ENCODE results near the gene RPS16. TPM values are rescaled to one million over a fixed set of nuclear protein-coding genes. Genes with fewer than 3 reads are reported as not detected.

RPS16 gene
- total and polyA plus RNA-seq, 9 of the 15 experiments (the other 6 are each of a cell fraction or from before 2014, with no cell fraction given): 82.6 to 3,671 (median 2,204) TPM

- TF ChIP-seq BCLAF1 (IDR thresholded peaks at IDR 0.05; ENCODE audit: borderline replicate concordance in 1 of 2, control insufficient read depth in 1 of 2, low read depth in 2 of 2, low read length in 1 of 2): no peak
- TF ChIP-seq CCNT2 (IDR thresholded peaks at IDR 0.05; ENCODE audit: borderline replicate concordance, extremely low read depth, insufficient read length, low read depth, low read length): no peak
- no peak for TF ChIP-seq NCOA4 (IDR thresholded peaks at IDR 0.05; ENCODE audit: partially characterized antibody)
- peak; percentile 89 for TF ChIP-seq CC2D1A (IDR thresholded peaks at IDR 0.05)
- no peak for TF ChIP-seq ZNF695 (CRISPR knock-in tag; IDR thresholded peaks at IDR 0.05)
- TF ChIP-seq POLR2AphosphoS5 (IDR thresholded peaks at IDR 0.05; ENCODE audit: control insufficient read depth, insufficient read depth, low read depth, low read length): no peak
- no peak for TF ChIP-seq XRCC4 (IDR thresholded peaks at IDR 0.05; ENCODE audit: extremely low read depth, insufficient read depth, insufficient read length)
- TF ChIP-seq RCOR1 (IDR thresholded peaks at IDR 0.05; ENCODE audit: borderline replicate concordance in 1 of 2, low read depth in 2 of 2, low read length in 2 of 2): no peak
- TF ChIP-seq ZNF347 (CRISPR knock-in tag; IDR thresholded peaks at IDR 0.05; ENCODE audit: low read depth): no peak
- TF ChIP-seq, protein P1, sequence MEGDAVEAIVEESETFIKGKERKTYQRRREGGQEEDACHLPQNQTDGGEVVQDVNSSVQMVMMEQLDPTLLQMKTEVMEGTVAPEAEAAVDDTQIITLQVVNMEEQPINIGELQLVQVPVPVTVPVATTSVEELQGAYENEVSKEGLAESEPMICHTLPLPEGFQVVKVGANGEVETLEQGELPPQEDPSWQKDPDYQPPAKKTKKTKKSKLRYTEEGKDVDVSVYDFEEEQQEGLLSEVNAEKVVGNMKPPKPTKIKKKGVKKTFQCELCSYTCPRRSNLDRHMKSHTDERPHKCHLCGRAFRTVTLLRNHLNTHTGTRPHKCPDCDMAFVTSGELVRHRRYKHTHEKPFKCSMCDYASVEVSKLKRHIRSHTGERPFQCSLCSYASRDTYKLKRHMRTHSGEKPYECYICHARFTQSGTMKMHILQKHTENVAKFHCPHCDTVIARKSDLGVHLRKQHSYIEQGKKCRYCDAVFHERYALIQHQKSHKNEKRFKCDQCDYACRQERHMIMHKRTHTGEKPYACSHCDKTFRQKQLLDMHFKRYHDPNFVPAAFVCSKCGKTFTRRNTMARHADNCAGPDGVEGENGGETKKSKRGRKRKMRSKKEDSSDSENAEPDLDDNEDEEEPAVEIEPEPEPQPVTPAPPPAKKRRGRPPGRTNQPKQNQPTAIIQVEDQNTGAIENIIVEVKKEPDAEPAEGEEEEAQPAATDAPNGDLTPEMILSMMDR (IDR thresholded peaks at IDR 0.05 in 2 of 3, conservative IDR thresholded peaks at IDR 0.05 in 1 of 3; ENCODE audit: insufficient read depth in 2 of 3, low read depth in 1 of 3, low read length in 3 of 3): peak; percentile 86 to 97 (median 95)
- no peak for TF ChIP-seq HMGXB4 (CRISPR knock-in tag; IDR thresholded peaks at IDR 0.05)
- no peak for TF ChIP-seq ZNF584 (CRISPR knock-in tag; IDR thresholded peaks at IDR 0.05; ENCODE audit: low read depth)
- no peak for TF ChIP-seq HSF4 (CRISPR knock-in tag; IDR thresholded peaks at IDR 0.05; ENCODE audit: borderline replicate concordance)
- no peak for TF ChIP-seq VEZF1 (CRISPR knock-in tag; IDR thresholded peaks at IDR 0.05)
- TF ChIP-seq, protein P2, sequence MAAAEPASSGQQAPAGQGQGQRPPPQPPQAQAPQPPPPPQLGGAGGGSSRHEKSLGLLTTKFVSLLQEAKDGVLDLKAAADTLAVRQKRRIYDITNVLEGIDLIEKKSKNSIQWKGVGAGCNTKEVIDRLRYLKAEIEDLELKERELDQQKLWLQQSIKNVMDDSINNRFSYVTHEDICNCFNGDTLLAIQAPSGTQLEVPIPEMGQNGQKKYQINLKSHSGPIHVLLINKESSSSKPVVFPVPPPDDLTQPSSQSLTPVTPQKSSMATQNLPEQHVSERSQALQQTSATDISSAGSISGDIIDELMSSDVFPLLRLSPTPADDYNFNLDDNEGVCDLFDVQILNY (CRISPR knock-in tag; IDR thresholded peaks at IDR 0.05): 0 out of 2 replicates have a peak, but pooled peaks have one; percentile 19
- no peak for TF ChIP-seq ERF (CRISPR knock-in tag; IDR thresholded peaks at IDR 0.05)
- TF ChIP-seq, protein P3, sequence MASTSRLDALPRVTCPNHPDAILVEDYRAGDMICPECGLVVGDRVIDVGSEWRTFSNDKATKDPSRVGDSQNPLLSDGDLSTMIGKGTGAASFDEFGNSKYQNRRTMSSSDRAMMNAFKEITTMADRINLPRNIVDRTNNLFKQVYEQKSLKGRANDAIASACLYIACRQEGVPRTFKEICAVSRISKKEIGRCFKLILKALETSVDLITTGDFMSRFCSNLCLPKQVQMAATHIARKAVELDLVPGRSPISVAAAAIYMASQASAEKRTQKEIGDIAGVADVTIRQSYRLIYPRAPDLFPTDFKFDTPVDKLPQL (IDR thresholded peaks at IDR 0.05; ENCODE audit: extremely low read depth, insufficient read length): no peak
Measured at GRCh38 chr19:39411832-39412099, 24.0 kb downstream of the RPS16 start (continued).

All from K562 (cell line).